Epidermal melanocyte (primary cell): ENCODE results near the gene GAMT.

ENCODE experiments used
- DNase-seq: peaks from one replicate; pipeline ENCODE4 v3.0.0; 2011; ENCODE audit warnings: low spot score; ENCODE audit not compliant: insufficient read length

The GAMT gene

GRCh38 chr19:1366899-1367870 is 34.2 kb downstream of the GAMT start:
- DNase-seq = peak; percentile 78

- no peak for DNase-seq
These were observed 35.0 kb downstream of the GAMT start for GRCh38 chr19:1366296-1366695.

- no peak for DNase-seq
These were observed 35.7 kb downstream of the GAMT start for GRCh38 chr19:1365319-1366269.

GRCh38 chr19:1364070-1364704 is 37.2 kb downstream of the GAMT start:
- no peak for DNase-seq

GRCh38 chr19:1363599-1363998 is 37.7 kb downstream of the GAMT start:
- no peak for DNase-seq

- DNase-seq = no peak
These were observed 38.7 kb downstream of the GAMT start for GRCh38 chr19:1362387-1363257.

GRCh38 chr19:1361601-1362386 is 39.5 kb downstream of the GAMT start:
- no peak for DNase-seq

- peak; percentile 83 for DNase-seq
These were observed 40.4 kb downstream of the GAMT start for GRCh38 chr19:1360818-1361461.

- DNase-seq = no peak
These were observed 41.1 kb downstream of the GAMT start for GRCh38 chr19:1360126-1360817.

- no peak for DNase-seq
These were observed 43.7 kb downstream of the GAMT start for GRCh38 chr19:1357531-1358109.

GRCh38 chr19:1356508-1356865 is 44.9 kb downstream of the GAMT start:
- no peak for DNase-seq

GRCh38 chr19:1355568-1356507 is 45.5 kb downstream of the GAMT start:
- no peak for DNase-seq

GRCh38 chr19:1354970-1355567 is 46.3 kb downstream of the GAMT start:
- DNase-seq = peak; percentile 31

GRCh38 chr19:1353144-1353543 is 48.2 kb downstream of the GAMT start:
- DNase-seq = no peak

- DNase-seq = no peak
These were observed 49.9 kb downstream of the GAMT start for GRCh38 chr19:1351381-1351851.

GRCh38 chr19:1350867-1351266 is 50.5 kb downstream of the GAMT start:
- DNase-seq = no peak

GRCh38 chr19:1349211-1349610 is 52.1 kb downstream of the GAMT start:
- DNase-seq = no peak
